ENCODE data around the gene PLEKHO2.

- TF ChIP-seq EZH2 (IDR thresholded peaks at IDR 0.05; ENCODE audit: borderline replicate concordance) (no peak), EZH2phosphoT487 (IDR thresholded peaks at IDR 0.05; ENCODE audit: low read depth, severe bottlenecking, unreplicated experiment) (no peak)
- TF ChIP-seq, protein P1, sequence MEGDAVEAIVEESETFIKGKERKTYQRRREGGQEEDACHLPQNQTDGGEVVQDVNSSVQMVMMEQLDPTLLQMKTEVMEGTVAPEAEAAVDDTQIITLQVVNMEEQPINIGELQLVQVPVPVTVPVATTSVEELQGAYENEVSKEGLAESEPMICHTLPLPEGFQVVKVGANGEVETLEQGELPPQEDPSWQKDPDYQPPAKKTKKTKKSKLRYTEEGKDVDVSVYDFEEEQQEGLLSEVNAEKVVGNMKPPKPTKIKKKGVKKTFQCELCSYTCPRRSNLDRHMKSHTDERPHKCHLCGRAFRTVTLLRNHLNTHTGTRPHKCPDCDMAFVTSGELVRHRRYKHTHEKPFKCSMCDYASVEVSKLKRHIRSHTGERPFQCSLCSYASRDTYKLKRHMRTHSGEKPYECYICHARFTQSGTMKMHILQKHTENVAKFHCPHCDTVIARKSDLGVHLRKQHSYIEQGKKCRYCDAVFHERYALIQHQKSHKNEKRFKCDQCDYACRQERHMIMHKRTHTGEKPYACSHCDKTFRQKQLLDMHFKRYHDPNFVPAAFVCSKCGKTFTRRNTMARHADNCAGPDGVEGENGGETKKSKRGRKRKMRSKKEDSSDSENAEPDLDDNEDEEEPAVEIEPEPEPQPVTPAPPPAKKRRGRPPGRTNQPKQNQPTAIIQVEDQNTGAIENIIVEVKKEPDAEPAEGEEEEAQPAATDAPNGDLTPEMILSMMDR (IDR thresholded peaks at IDR 0.05; ENCODE audit: poor library complexity) = no peak
Observed at GRCh38 chr15:64836023-64836536, 5.6 kb upstream of the PLEKHO2 start.

Measured in hepatocyte (in vitro differentiated cells).